ENCODE measurements around the gene NDUFAF7. TPM values are rescaled to one million over a fixed set of nuclear protein-coding genes. Genes with fewer than 3 reads are reported as not detected.

NDUFAF7 gene
- polyA plus RNA-seq: 14.7 and 22.3 TPM in 2 replicates

GRCh38 chr2:37231241-37232130 is at the start of gene NDUFAF7, which contains the start of gene CEBPZ:
TSS of gene NDUFAF7 (plus strand) at chr2:37231658. CDS start at chr2:37231706, 48 bp downstream.
TSS of gene CEBPZ (minus strand) at chr2:37231596. CDS start at chr2:37231567, 29 bp downstream.

GRCh38 chr2:37188570-37188969 is 42.9 kb upstream of the NDUFAF7 start, which contains the start of gene SULT6B1:
TSS of gene SULT6B1 (minus strand) at chr2:37188670. CDS start at chr2:37188640, 30 bp downstream.

GRCh38 chr2:37196320-37197195 is 34.9 kb upstream of the NDUFAF7 start, which contains the start of gene CEBPZOS:
TSS of gene CEBPZOS (plus strand) at chr2:37196496. CDS start at chr2:37199705, 3,209 bp downstream.

Other genes starting within 250 kb of the NDUFAF7 start
- 14.1 and 14.4 TPM in 2 replicates for gene HEATR5B, start 147.3 kb upstream of the NDUFAF7 start, polyA plus RNA-seq
- 17.0 and 24.1 TPM in 2 replicates for gene GPATCH11, start 147.1 kb upstream of the NDUFAF7 start, polyA plus RNA-seq
- gene EIF2AK2, start 74.7 kb upstream of the NDUFAF7 start, polyA plus RNA-seq: 18.6 and 24.0 TPM in 2 replicates
- gene SULT6B1, start 43.0 kb upstream of the NDUFAF7 start, polyA plus RNA-seq: not detected in 2 replicates
- 85.5 and 92.2 TPM in 2 replicates for gene CEBPZOS, start 35.2 kb upstream of the NDUFAF7 start, polyA plus RNA-seq
- gene CEBPZ, start 62 bp upstream of the NDUFAF7 start, polyA plus RNA-seq: 35.3 and 43.1 TPM in 2 replicates
- 5.2 and 6.2 TPM in 2 replicates for gene PRKD3, start 93.2 kb downstream of the NDUFAF7 start, polyA plus RNA-seq
- 4.8 TPM in 1 of 2 replicates, not detected in the other for gene QPCT, start 113.0 kb downstream of the NDUFAF7 start, polyA plus RNA-seq

All from Purkinje cell (primary cell).